Thoracic aorta (tissue), 2 donors: ENCODE results near the gene JAKMIP1. TPM values are rescaled to one million over a fixed set of nuclear protein-coding genes. Genes with fewer than 3 reads are reported as not detected.

Source experiments
- ATAC-seq: fragments of 150-250 bp; one replicate; pipeline ENCODE4 v1.8.0; 2017; ENCODE audit warnings: low read depth; ENCODE audit not compliant: insufficient number of reproducible peaks, low FRiP score
- DNase-seq: peaks from one replicate; pipeline ENCODE4 v3.0.0-alpha.2; 2020; ENCODE audit warnings: low spot score
- H3K27ac ChIP-seq, 2 donors: fragments of 200-600 bp; sonication (generic); 1 replicate in 1 of 2; 2 replicates in 1 of 2; pipeline ENCODE4 v1.5.1; 2016; ENCODE audit warnings: mild to moderate bottlenecking in 2 of 2, moderate library complexity in 2 of 2
- H3K27me3 ChIP-seq: fragments of 200-600 bp; sonication (generic); replicated peaks from 2 replicates; pipeline ENCODE4 v1.6.0; 2016; ENCODE audit warnings: mild to moderate bottlenecking; ENCODE audit not compliant: insufficient read depth
- H3K36me3 ChIP-seq: fragments of 200-600 bp; sonication (generic); one replicate; pipeline ENCODE4 v1.5.1; 2016
- H3K4me1 ChIP-seq, 2 donors: fragments of 200-600 bp; sonication (generic); 1 replicate in 1 of 2; 2 replicates in 1 of 2; pipeline versions ENCODE4 v1.5.1 to v1.6.0; 2016; ENCODE audit warnings: low read depth in 2 of 2, mild to moderate bottlenecking in 1 of 2; ENCODE audit not compliant: control insufficient read depth in 1 of 2
- H3K4me3 ChIP-seq: fragments of 200-600 bp; sonication (generic); 2 replicates; pipeline ENCODE4 v1.5.1; 2016; ENCODE audit warnings: mild to moderate bottlenecking
- H3K9me3 ChIP-seq: fragments of 200-600 bp; sonication (generic); 2 replicates; pipeline ENCODE4 v1.5.1; 2016
- total RNA-seq, 2 donors: library from RNA; depleted of rRNA; stranded (reverse); fragments of >200 nt; gene quantifications; one replicate each; pipeline versions ENCODE4 v1.1.0 to v1.2.3, GENCODE V29; 2016
- TF ChIP-seq, protein P1 (sequence below): fragments of 200-600 bp; sonication (generic); IDR thresholded peaks from one replicate; pipeline ENCODE4 v1.5.1; 2019; ENCODE audit warnings: antibody characterized with exemption

JAKMIP1 gene
- total RNA-seq, 2 donors from 2014 or later = 0.28 to 0.81 TPM

DNA sequence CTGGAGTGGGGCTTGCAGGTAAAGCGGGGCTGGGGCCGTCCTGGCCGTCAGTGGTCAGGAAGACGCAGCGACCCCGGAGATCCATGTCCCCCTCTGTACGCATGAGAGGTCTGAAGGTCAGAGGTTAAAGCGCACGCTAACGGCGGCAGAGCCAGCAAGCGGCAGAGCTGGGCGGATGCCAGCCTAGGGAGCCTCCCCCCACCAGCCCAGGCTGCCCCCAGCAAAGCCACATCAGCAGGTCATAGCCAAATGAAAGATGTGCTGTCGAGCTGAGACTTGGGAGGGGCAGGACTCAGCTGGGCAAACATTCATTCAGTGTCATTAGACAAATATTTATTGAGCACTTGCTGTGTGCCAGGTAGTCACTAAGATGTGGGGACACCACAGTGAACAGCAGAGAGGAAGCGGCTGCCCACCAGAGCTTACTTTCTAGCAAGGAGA lies 593 bp upstream of the JAKMIP1 start:
- Histone ChIP-seq H3K27ac (no peak overlapping the region), H3K36me3 (no peaks in the 10 kb centered on the region), H3K9me3 (no peaks in the 10 kb centered on the region), H3K4me1 (peaks cover 0 to 17% of the 10 kb centered on the region in 2 donors), H3K27me3 (peaks cover 10% of the 10 kb centered on the region), H3K4me3 (peak overlapping the region; percentile 70)
- ATAC-seq (no peak), DNase-seq (no peak)
- TF ChIP-seq, protein P1, sequence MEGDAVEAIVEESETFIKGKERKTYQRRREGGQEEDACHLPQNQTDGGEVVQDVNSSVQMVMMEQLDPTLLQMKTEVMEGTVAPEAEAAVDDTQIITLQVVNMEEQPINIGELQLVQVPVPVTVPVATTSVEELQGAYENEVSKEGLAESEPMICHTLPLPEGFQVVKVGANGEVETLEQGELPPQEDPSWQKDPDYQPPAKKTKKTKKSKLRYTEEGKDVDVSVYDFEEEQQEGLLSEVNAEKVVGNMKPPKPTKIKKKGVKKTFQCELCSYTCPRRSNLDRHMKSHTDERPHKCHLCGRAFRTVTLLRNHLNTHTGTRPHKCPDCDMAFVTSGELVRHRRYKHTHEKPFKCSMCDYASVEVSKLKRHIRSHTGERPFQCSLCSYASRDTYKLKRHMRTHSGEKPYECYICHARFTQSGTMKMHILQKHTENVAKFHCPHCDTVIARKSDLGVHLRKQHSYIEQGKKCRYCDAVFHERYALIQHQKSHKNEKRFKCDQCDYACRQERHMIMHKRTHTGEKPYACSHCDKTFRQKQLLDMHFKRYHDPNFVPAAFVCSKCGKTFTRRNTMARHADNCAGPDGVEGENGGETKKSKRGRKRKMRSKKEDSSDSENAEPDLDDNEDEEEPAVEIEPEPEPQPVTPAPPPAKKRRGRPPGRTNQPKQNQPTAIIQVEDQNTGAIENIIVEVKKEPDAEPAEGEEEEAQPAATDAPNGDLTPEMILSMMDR = no peak

DNA sequence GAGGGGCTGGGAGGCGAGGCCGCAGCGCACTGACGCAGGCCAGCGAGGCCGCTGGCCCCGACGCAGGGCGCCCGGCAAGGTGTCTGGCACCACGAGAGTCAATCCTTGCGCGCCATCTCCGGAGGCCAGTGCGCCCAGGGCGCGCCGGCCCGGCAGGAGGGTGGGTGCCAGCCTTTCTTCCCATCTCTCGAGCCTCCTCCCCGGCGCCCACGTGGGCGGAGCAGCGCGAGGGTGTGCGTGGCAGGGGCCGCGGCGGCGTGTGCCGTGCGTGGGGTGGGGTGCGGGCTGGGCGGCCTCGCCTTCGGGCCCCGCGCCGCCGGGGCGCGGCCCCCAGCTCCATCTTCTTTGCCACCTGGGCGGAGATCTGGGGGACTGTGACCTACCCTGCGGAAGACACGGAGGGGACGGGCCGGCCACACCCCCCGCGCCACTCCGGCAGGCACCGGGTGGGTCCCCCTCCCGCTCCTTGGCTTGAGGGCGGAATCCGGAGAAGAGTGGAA lies 877 bp downstream of the JAKMIP1 start:
- H3K27me3 ChIP-seq = peaks cover 15% of the 10 kb centered on the region
- ATAC-seq (no peak), DNase-seq (no peak)
- TF ChIP-seq, protein P1 = no peak
- no peaks in the 10 kb centered on the region for H3K9me3 ChIP-seq
- no peak overlapping the region for H3K27ac ChIP-seq
- H3K36me3 ChIP-seq = no peaks in the 10 kb centered on the region
- peak overlapping the region; percentile 70 for H3K4me3 ChIP-seq
- H3K4me1 ChIP-seq = peaks cover 0 to 17% of the 10 kb centered on the region in 2 donors

DNA sequence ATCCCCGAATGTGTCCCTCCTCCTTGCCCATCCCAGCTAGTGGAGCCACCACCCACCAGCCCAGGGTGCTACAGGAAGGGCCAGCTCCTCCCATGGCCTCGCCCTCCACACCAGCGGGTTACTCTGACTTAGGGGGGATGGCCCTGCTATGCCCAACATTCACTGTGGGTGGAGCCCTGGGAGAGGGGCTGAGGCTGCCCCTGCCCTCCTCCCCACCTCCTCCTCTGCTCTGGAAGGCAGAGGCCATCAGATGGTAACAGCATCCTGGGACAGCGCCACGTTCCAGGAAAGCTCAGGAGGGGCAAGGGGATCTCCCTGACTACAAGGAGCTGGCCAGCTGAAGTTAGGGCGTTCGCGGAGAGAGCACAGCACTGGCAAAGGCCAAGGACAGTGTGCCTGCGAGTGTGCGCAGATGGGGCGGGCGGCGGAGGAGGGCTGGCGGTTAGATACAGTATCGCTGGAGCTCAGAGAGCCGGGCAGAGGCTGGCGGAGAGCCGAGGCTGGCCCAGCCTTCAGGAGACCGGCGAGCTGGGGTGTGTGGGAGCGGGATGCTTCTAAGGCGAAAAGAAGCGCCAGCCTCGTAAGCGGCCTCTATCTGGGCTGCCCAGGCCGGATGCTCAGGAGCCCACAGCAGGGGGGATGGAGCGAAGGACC lies 1.5 kb downstream of the JAKMIP1 start:
- no peak for ATAC-seq
- Histone ChIP-seq H3K36me3 (no peaks in the 10 kb centered on the region), H3K4me3 (peak overlapping the region; percentile 70), H3K27ac (no peak overlapping the region), H3K9me3 (no peaks in the 10 kb centered on the region), H3K4me1 (peaks cover 0 to 17% of the 10 kb centered on the region in 2 donors), H3K27me3 (peaks cover 15% of the 10 kb centered on the region)
- TF ChIP-seq, protein P1 = no peak
- DNase-seq = no peak

DNA sequence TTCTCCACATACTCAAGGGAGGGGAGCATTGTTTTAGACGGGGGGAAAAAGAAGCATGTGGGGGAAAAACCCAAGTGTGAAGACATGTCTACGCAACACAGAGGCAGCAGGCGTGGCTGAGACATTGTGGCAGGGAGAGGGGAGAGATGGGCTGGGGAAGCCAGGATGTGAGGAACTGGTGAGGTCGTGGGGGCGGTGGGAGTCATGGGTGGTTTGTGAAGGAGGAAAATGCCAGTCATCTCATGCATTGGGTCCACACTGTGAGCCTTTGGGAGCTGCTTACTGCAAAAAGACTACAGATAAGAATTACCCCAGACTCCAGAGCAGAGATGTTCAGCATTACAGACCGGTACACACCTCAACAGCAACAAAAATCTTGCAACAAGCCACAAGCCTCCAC lies 2.1 kb downstream of the JAKMIP1 start:
- H3K9me3 ChIP-seq = no peaks in the 10 kb centered on the region
- TF ChIP-seq, protein P1 = no peak
- no peak overlapping the region for H3K27ac ChIP-seq
- H3K27me3 ChIP-seq = peaks cover 15% of the 10 kb centered on the region
- DNase-seq = no peak
- H3K36me3 ChIP-seq = no peaks in the 10 kb centered on the region
- no peak for ATAC-seq
- H3K4me3 ChIP-seq = no peak overlapping the region
- H3K4me1 ChIP-seq = peaks cover 0 to 17% of the 10 kb centered on the region in 2 donors

DNA sequence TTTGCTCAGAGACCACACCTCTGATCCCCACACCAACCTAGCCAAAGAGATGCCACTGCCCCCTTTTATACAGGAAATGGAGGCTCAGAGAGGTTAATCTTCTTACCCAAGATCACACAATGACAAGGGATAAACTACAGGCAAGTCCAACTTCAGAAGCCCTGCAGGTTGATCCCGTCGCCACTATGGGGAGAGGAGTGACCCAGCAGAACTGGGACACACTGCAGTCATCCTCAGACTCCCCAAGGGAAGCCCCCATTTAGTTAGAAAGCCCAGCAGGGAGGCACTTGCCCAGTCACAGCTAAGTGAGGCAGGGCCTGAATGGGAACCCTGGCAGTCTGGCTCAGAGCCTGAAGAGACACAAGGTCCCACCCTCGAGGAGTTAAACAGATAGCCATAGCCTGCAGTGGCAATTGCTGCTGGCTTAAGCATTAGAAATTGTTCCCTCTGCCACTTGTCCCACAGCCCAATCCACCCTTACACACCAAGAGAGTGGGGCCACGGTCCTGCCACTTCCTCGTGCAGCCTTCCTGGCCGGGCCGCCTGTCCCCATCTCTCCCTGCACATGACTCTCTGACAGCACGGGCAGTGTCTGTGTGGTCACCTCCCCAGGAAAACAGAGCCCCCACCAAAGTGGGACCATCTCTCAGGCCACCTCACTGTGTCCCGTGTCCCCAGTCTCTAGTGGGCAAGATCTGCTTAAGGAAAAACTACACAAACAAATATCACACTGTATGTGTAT lies 2.7 kb downstream of the JAKMIP1 start:
- DNase-seq (no peak), ATAC-seq (no peak)
- no peak overlapping the region for H3K27ac ChIP-seq
- TF ChIP-seq, protein P1 = no peak
- H3K4me1 ChIP-seq = peaks cover 0 to 17% of the 10 kb centered on the region in 2 donors
- peaks cover 15% of the 10 kb centered on the region for H3K27me3 ChIP-seq
- no peaks in the 10 kb centered on the region for H3K36me3 ChIP-seq
- H3K9me3 ChIP-seq = no peaks in the 10 kb centered on the region
- H3K4me3 ChIP-seq = no peak overlapping the region
